Endothelial cell of hepatic sinusoid (primary cell): Measurements from ENCODE around the gene ARHGEF1.

Source experiments
- in situ Hi-C: cut with HindIII; loops from 2 replicates; pipeline ENCODE4 v1.10.0; 2017; ENCODE audit warnings: low sequenced_read_pairs

Gene ARHGEF1

DNA sequence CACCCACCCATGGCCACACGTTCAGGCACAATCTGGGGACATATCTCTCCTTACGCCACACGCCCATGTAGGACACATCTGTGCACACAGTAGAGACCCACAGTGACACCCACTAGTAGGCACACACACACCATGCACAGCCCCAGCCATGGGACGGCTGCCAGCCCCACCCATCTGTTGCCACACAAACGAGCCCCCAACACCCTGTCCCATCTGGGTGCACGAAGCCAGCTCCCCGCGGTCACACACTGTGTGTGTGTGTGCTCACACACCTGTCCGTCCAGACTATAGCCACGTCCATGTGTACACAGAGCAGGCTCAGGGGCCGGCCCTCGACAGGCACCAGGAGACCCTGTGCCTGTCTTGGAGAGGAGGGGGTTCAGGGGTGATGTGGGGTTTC, 34.7 kb downstream of the ARHGEF1 start:
- in situ Hi-C loops = loop anchor here (5.0 kb wide), 1 partner anchor 65 kb away; no protein-coding TSS in a partner anchor

DNA sequence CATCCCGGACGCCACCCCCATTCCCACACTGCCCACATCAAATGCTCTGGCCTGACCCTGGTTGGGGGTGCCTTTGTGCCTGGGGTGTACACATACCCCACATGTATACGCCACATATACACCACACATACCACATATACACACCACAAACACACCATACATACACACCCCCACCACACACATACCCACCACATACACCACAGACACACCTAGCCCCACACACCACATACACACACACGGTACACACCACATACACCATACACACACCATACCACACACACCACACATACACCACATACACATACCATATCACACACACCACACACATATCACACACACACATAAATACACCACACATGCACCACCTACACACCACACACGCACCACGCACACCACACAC, 35.1 kb downstream of the ARHGEF1 start:
- in situ Hi-C loops = loop anchor here (5.0 kb wide), 1 partner anchor 66 kb away; no protein-coding TSS in a partner anchor

DNA sequence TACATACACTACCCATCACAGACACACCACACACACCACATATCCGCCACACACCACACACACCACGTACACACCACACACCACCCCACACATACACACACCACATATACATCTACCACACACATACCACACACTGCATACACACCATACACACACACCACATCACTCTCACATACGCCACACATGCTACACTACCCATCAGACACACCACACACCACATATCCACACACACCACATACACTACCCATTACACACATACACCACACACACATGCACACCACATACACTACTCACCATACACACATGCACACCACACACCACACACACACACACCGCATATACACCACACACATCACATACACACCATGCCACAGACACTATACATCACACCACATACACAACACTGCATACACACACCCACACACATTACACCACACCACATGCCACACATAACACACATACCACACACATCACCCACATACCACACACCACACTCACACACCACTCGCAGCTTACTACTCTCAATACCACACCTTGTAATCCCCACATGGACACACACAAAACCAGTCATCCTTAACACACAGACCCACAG, 35.8 kb downstream of the ARHGEF1 start:
- in situ Hi-C loops = loop anchor here (5.0 kb wide), 1 partner anchor 66 kb away; no protein-coding TSS in a partner anchor

- in situ Hi-C loops = loop anchor here (5.0 kb wide), 1 partner anchor 68 kb away; no protein-coding TSS in a partner anchor
These were observed 37.1 kb downstream of the ARHGEF1 start for GRCh38 chr19:41919948-41920712.

DNA sequence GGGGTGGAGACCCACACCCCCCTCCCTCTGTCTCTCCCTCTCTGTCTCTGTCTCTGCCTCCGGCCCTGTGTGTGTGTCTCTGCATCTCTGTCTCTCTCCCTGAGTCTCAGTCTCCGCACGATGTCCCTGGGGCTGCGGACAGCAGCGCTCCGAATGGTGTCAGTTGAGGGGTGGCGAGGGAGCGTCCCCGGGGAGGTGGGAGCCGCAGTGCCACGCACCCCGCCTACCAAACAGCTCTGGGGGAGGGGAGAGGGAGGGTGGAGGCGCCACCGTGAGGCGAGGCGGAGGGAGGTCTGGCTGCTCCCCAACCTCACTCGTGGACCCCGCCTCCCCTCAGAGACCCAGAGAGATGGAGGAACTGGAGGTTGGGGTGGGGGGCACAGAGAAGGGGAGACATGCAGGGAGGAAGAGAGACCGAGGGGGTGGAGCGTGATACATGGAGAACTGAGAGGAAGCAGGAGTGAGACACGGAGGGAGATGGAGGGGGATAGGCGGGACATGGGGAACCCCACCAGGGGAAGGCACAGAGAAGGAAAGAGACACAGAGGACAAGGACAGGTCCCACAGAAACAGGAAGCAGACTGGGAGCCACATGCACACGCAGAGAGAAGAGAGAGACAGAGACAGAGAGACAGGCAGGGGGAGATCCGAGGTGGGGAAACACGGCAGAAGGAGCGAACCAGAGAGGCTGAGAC, 38.0 kb downstream of the ARHGEF1 start:
- in situ Hi-C loops = no loop called here

GRCh38 chr19:41921577-41922576, 38.9 kb downstream of the ARHGEF1 start:
- in situ Hi-C loops = no loop called here

DNA sequence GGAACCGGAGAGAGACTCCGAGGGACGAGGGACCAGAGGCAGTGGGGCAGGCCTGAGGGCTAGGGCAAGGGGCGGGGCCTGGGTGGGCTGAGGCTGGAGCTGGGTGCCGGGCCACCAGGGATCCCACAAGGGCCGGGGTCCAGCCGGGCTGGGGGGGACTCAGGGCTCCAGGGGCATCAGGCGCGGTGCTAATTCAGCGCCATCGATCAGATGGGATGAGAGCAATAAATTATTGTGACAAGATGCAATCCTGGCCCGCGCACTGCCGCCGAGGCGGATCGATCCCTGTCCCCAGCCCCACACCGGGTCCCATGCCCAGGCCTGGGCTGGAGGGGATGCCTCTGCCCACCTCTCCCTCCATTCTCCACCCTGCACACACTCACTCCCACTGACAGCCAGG, 39.6 kb downstream of the ARHGEF1 start:
- in situ Hi-C loops = no loop called here

GRCh38 chr19:41923045-41923788, 40.2 kb downstream of the ARHGEF1 start:
- in situ Hi-C loops = no loop called here

DNA sequence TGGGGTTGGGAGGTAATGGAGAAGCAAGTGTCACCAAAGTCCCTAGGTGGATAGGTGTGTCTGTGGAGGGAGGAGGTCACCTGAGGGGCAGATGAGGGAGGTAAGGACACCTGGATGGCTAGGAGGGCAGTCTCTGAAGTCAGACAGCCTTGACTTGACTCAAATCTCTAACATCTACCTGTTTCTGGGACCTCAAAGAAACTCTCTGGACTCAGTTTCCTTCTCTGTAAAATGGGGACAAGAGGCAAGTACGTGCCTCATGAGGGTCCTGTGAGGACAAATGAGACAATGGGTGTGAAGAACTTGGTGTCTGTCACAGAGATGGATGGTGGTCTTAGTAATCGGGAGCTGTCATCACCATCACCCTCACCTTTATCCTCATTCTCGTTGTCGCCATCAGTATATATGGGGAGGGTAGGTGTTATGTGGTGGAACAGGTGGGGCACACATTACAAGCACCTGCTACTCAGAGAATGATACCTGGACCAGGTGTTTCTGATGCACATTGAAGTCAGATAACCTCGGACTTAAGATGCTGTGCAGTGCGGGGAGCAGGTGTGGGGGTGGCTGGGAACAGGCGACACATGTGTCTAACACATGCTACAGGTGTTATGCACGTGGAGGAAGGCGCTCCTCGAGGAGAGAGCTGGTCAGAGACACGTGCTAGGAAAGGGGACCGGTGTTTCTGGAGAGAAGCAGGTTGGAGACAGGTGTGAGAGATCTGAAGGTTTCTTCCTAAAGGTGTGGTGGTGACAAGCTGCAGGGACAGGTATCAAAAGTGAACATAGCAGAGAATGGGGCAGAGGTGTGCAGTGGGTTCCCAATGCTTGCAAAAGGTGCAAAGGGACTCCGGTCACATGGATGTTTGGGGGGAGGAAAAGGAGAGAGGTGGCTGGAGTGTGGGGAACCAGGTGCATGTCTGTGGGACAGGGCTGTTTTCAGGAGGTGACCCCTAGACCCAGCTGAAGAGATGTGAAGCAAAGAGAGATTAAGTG, 41.5 kb downstream of the ARHGEF1 start:
- in situ Hi-C loops = no loop called here

- in situ Hi-C loops = no loop called here
These were observed 42.4 kb downstream of the ARHGEF1 start for GRCh38 chr19:41925208-41926003.

GRCh38 chr19:41926028-41926762, 43.2 kb downstream of the ARHGEF1 start:
- in situ Hi-C loops = no loop called here

- in situ Hi-C loops = no loop called here
These were observed 43.9 kb downstream of the ARHGEF1 start for GRCh38 chr19:41926763-41927496.

DNA sequence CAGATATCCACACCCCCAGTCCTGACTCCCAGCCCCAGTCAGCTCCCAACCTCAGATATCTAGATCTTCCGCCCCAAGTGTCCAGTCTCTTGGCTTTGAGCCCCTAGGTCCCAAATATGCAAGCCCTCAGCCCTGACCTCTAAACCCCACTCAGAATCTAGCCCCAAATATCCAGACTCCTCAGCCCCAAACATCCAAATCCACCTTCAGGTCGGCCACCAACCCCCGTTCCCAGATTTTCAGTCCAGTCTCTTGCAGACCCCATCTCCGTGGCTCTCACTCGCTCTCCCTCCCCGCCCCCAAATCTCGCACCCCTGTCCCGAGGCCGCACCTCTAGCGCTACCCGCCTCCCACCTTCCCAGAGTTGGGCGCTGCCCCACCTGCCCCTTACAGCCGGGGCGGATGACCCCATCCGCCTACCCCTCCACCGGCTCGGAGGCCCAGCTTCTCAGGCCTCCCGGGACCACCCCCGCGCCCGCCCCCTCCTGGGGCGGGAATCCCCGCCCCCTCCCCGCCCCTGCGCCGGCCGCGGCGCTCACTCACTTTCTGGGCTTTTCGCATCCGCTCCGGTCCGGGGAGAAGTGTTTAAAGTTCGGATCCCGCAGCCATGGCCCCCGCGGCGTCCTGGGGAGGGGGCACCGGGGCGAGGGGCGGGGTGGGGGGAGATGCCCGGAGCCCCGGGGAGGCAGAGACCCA, 44.7 kb downstream of the ARHGEF1 start:
- in situ Hi-C loops = no loop called here

GRCh38 chr19:41928221-41928683, 45.3 kb downstream of the ARHGEF1 start, which contains the start of gene ERFL:
Gene ERFL, minus strand, starts transcription at chr19:41928449. Its CDS starts 15,530 bp downstream, at chr19:41912919.
- in situ Hi-C loops = no loop called here

DNA sequence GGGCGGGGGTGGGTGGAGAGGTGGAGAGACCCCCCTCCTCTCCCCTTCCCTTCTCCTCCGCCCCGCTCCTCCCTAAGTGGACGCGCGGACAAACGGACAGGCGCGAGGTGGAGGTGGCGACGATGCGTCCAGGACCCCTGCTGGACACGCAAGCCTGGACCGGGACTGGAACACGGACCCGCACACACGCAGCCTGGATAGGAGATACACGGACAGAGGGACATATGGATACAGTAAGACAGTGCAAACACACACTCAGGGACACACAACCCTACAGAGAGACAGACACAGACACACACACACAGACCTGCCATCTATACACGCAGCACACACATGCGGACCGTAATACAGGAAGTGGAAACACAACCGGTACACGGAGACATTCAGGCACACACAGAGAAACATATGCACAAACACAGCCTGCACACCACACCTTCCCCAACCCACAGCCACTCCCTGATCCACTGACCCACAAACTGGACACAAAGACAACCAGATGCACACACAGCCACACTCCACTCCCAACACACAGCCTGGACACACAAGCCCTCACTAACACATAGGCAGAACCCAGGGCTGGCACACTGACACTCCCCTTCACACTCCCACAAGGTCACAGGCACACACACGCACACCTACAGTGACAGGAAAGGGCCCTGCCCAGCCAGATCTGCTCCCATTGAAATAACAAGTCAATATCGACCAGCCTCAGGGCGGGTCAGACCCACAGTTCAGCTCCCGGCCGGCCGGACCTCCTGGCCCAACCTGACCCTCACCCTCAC, 46.0 kb downstream of the ARHGEF1 start:
- in situ Hi-C loops = no loop called here
